Measurements from ENCODE around the gene KCNE4.
"Not testable (repeated sequence)": the region's sequence is repeated elsewhere in the genome, so short reads cannot be mapped to it uniquely, and the experiment has no call there.

KCNE4 gene

DNA sequence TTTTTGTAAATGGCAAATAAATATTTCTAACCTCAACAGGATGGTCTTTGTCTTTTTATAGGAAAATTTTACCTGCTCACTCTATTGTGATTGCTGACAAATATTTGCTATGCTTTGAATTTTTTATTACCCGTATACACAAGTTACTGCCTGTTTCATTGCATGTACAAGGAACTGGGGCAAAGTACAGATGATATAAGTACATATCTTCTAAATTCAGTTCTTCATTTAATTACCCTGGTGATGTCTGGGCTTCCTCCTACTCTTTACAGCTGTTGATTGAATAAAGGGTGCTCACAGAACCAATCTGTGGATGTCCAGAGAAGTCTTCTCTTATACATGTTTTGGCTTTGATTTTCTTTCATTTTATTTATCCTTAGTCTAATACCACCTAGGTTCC is 26.5 kb downstream of the KCNE4 start:
- H3K27ac ChIP-seq (ENCODE audit: low read depth, low read length), result no peak overlapping the region
- H3K9me3 ChIP-seq (ENCODE audit: control insufficient read depth, insufficient read depth, low read length), result no peaks in the 10 kb centered on the region
- no peaks in the 10 kb centered on the region for H3K4me1 ChIP-seq (ENCODE audit: control insufficient read depth, insufficient read depth, low read length)
- H3K27me3 ChIP-seq (ENCODE audit: control insufficient read depth, insufficient read depth, low read length), result no peaks in the 10 kb centered on the region
- H3K4me3 ChIP-seq (ENCODE audit: low read depth, low read length), result no peak overlapping the region
- H3K9ac ChIP-seq (ENCODE audit: low read depth, low read length), result no peak overlapping the region
- no peaks in the 10 kb centered on the region for H3K36me3 ChIP-seq (ENCODE audit: control insufficient read depth, insufficient read depth, low read length)

DNA sequence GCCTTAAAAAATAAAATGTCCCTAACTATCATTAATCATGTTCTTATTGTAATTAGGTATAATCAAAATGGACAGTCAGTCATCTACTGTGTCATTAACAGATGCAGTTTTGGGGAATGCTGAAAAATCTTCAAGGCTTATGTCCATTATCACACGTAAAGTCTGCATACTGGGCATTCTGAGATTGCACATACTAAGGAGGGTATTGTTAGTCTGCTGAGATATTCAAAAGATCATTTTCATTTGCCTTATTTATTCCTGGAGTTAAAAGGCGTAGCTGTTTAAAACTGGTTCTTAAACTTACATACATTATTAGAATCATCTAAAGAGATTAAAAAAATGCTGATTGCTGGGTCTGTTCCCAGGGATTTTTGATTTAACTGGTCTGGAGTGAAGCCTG is 27.4 kb downstream of the KCNE4 start:
- Histone ChIP-seq H3K27me3 (ENCODE audit: control insufficient read depth, insufficient read depth, low read length) (no peaks in the 10 kb centered on the region), H3K9ac (ENCODE audit: low read depth, low read length) (no peak overlapping the region), H3K9me3 (ENCODE audit: control insufficient read depth, insufficient read depth, low read length) (no peaks in the 10 kb centered on the region), H3K4me1 (ENCODE audit: control insufficient read depth, insufficient read depth, low read length) (no peaks in the 10 kb centered on the region), H3K27ac (ENCODE audit: low read depth, low read length) (no peak overlapping the region), H3K4me3 (ENCODE audit: low read depth, low read length) (no peak overlapping the region), H3K36me3 (ENCODE audit: control insufficient read depth, insufficient read depth, low read length) (no peaks in the 10 kb centered on the region)

DNA sequence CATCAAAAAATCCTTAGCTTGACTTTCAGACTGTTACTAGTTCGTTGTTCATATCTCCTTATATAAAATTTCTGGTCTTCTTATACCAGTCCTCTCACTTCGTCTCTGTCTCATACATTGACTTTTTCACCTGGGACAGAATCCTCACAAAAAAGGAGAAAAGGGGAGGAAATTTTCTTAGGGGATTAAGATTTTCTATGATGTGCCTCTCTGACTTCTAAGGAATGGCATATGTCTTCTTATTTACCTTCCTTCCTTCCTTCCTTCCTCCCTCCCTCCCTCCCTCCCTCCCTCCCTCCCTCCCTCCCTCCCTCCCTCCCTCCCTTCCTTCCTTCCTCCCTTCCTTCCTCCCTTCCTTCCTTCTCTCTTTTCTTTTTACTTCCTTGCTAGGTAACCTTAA is 27.9 kb downstream of the KCNE4 start:
- no peak overlapping the region for H3K4me3 ChIP-seq (ENCODE audit: low read depth, low read length)
- H3K9me3 ChIP-seq (ENCODE audit: control insufficient read depth, insufficient read depth, low read length), result no peaks in the 10 kb centered on the region
- H3K4me1 ChIP-seq (ENCODE audit: control insufficient read depth, insufficient read depth, low read length), result no peaks in the 10 kb centered on the region
- no peak overlapping the region for H3K9ac ChIP-seq (ENCODE audit: low read depth, low read length)
- H3K27ac ChIP-seq (ENCODE audit: low read depth, low read length), result no peak overlapping the region
- no peaks in the 10 kb centered on the region for H3K27me3 ChIP-seq (ENCODE audit: control insufficient read depth, insufficient read depth, low read length)
- H3K36me3 ChIP-seq (ENCODE audit: control insufficient read depth, insufficient read depth, low read length), result no peaks in the 10 kb centered on the region

DNA sequence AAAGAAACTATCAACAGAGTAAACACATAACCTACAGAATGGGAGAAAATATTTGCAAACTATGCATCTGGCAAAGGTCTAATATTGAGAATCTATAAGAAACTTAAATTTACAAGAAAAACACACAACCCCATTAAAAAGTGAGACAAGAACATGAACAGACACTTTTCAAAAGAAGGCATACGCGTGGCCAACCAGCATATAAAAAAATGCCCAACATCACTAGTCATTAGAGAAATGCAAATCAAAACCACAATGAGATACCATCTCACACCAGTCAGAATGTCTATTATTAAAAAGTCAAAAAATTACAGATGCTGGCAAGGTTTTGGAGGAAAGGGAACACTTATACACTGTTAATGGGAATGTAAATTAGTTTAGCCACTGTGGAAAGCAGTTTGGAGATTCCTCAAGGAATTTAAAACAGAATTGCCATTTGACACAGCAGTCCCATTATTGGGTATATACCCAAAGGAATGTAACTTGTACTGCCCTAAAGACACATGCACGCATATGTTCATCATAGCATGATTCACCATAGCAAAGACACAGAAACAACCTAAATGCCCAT is 28.9 kb downstream of the KCNE4 start:
- not testable (repeated sequence) for H3K9me3 ChIP-seq (ENCODE audit: control insufficient read depth, insufficient read depth, low read length); H3K27ac ChIP-seq (ENCODE audit: low read depth, low read length); H3K4me1 ChIP-seq (ENCODE audit: control insufficient read depth, insufficient read depth, low read length)

DNA sequence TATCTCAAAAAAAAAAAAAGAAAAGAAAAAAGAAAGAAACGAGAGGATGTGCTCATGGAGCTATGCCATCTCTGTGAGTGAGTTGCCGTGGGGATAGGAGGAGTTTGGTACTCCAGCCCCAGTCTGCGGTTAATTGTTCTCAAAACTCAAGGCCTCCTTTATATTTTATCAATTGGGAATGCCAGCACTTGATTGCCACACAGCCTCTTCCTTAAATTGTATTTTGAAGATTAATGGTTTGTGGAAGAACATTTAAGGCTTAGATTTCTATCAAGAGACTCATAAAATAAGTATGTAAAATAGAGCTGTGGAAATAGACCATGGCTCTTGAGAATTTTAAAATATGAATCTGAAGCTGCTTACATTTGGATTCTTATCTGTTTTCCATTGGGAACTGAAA is 29.8 kb downstream of the KCNE4 start:
- Histone ChIP-seq H3K27me3 (ENCODE audit: control insufficient read depth, insufficient read depth, low read length) (no peaks in the 10 kb centered on the region), H3K4me1 (ENCODE audit: control insufficient read depth, insufficient read depth, low read length) (no peaks in the 10 kb centered on the region), H3K36me3 (ENCODE audit: control insufficient read depth, insufficient read depth, low read length) (no peaks in the 10 kb centered on the region), H3K27ac (ENCODE audit: low read depth, low read length) (no peak overlapping the region), H3K9ac (ENCODE audit: low read depth, low read length) (no peak overlapping the region), H3K9me3 (ENCODE audit: control insufficient read depth, insufficient read depth, low read length) (no peaks in the 10 kb centered on the region), H3K4me3 (ENCODE audit: low read depth, low read length) (no peak overlapping the region)

More for the DNA sequence above, 28.9 kb downstream of the KCNE4 start:
- H3K27me3 ChIP-seq (ENCODE audit: control insufficient read depth, insufficient read depth, low read length); H3K4me3 ChIP-seq (ENCODE audit: low read depth, low read length); H3K9ac ChIP-seq (ENCODE audit: low read depth, low read length); H3K36me3 ChIP-seq (ENCODE audit: control insufficient read depth, insufficient read depth, low read length): not testable (repeated sequence)

DNA sequence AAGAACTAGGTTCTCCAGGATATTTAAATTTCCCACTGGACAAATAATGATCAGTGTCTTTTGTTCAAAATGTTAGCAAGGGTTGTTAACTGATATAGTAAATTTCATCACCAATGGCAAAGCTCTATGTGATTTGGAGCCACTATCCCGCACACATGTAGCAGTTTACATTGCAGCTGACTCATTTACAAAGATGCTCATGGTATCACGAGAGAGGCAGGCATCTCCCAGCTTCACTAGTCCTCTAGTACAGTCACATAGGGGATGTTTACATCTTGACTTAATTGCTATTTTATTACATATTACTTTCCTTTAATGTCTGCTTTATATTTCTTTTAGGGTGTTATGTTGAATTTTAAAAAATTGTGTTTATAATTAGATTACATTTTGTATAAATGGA is 30.7 kb downstream of the KCNE4 start:
- Histone ChIP-seq H3K4me1 (ENCODE audit: control insufficient read depth, insufficient read depth, low read length) (no peaks in the 10 kb centered on the region), H3K9me3 (ENCODE audit: control insufficient read depth, insufficient read depth, low read length) (no peaks in the 10 kb centered on the region), H3K27ac (ENCODE audit: low read depth, low read length) (no peak overlapping the region), H3K4me3 (ENCODE audit: low read depth, low read length) (no peak overlapping the region), H3K9ac (ENCODE audit: low read depth, low read length) (no peak overlapping the region), H3K27me3 (ENCODE audit: control insufficient read depth, insufficient read depth, low read length) (no peaks in the 10 kb centered on the region), H3K36me3 (ENCODE audit: control insufficient read depth, insufficient read depth, low read length) (no peaks in the 10 kb centered on the region)

DNA sequence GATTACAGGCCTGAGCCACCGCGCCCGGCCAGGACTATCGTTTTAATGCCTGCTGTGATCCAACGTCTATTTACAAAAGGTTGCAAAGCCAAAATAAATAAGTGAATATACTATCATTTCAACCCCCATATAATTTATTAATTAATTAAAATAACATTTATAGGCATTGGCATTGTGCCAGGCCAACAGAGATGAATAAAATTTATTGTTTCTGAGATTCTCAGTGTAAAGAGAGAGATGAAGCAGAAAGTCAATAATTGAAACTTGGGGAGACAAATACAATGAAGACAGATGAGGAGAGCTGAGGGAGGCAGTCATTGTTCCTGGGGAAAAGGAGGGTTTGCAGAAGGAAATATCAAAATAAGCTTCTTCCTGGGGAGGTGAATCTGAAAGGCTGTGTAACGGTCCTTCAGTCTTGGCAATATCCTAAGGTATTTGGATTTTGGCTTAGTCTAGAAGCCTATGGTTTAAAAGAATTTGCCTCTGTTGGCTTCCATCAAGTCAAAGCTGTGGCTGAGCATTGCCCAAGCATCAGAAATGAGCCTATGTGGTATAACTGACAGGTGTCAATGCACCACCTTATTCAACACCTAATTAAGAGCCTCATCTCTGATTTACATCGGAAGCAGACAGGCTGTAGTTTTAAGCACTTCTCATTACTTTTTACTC is 31.5 kb downstream of the KCNE4 start:
- H3K9ac ChIP-seq (ENCODE audit: low read depth, low read length), result no peak overlapping the region
- no peak overlapping the region for H3K27ac ChIP-seq (ENCODE audit: low read depth, low read length)
- no peaks in the 10 kb centered on the region for H3K4me1 ChIP-seq (ENCODE audit: control insufficient read depth, insufficient read depth, low read length)
- H3K27me3 ChIP-seq (ENCODE audit: control insufficient read depth, insufficient read depth, low read length), result no peaks in the 10 kb centered on the region
- no peak overlapping the region for H3K4me3 ChIP-seq (ENCODE audit: low read depth, low read length)
- H3K9me3 ChIP-seq (ENCODE audit: control insufficient read depth, insufficient read depth, low read length), result no peaks in the 10 kb centered on the region
- H3K36me3 ChIP-seq (ENCODE audit: control insufficient read depth, insufficient read depth, low read length), result no peaks in the 10 kb centered on the region

DNA sequence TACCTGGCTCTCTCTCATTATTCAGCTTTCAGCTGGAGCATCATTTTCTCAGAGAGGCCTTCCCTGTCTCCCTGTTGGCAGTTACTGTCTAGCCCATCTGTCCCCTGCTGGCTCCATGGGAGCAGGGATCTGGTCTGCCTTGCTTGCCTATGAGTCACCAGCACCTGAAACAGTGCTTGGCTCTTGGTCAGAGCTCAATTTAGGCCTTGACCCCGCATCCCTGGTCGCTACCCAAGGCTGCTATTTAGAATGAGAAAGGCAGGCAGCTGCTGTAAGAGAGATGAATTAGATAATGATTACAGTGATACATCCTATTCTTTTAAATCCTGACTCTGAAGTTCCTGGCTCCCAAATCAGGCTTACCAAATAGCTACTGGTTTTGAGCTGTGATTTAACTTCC is 32.9 kb downstream of the KCNE4 start:
- Histone ChIP-seq H3K27ac (ENCODE audit: low read depth, low read length) (no peak overlapping the region), H3K9me3 (ENCODE audit: control insufficient read depth, insufficient read depth, low read length) (no peaks in the 10 kb centered on the region), H3K4me1 (ENCODE audit: control insufficient read depth, insufficient read depth, low read length) (no peaks in the 10 kb centered on the region), H3K9ac (ENCODE audit: low read depth, low read length) (no peak overlapping the region), H3K27me3 (ENCODE audit: control insufficient read depth, insufficient read depth, low read length) (no peaks in the 10 kb centered on the region), H3K36me3 (ENCODE audit: control insufficient read depth, insufficient read depth, low read length) (no peaks in the 10 kb centered on the region), H3K4me3 (ENCODE audit: low read depth, low read length) (no peak overlapping the region)

DNA sequence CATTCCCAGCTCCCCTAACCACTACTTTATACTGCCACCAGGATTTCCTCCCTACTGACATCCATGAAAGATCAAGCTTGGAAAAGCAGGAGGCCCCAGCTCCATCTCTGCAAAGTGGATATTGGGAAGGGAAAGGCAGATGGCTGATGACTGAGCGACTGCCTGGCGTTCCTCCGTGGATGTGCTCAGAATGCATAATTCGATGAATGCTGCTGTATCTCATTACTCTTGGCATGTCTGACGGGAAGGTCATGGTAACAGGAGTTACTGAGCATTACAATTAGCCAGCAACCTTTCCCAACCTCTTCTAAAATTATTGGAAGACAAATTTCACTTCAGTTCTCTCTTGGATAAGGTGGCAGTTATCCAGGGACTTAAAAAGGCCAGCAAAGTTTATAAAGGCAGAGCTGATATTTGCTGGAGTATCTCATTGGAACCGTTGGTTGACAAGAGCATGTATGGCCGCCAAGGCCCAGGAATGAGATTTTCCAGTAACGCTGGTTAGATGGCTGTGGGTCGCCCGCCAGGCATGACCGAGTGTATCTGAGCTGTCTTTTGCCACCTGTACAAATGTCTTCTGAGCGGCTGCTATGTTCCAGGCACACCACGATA is 34.5 kb downstream of the KCNE4 start:
- H3K27ac ChIP-seq (ENCODE audit: low read depth, low read length), result no peak overlapping the region
- H3K4me1 ChIP-seq (ENCODE audit: control insufficient read depth, insufficient read depth, low read length), result no peaks in the 10 kb centered on the region
- no peak overlapping the region for H3K9ac ChIP-seq (ENCODE audit: low read depth, low read length)
- no peak overlapping the region for H3K4me3 ChIP-seq (ENCODE audit: low read depth, low read length)
- no peaks in the 10 kb centered on the region for H3K27me3 ChIP-seq (ENCODE audit: control insufficient read depth, insufficient read depth, low read length)
- no peaks in the 10 kb centered on the region for H3K36me3 ChIP-seq (ENCODE audit: control insufficient read depth, insufficient read depth, low read length)
- no peaks in the 10 kb centered on the region for H3K9me3 ChIP-seq (ENCODE audit: control insufficient read depth, insufficient read depth, low read length)

DNA sequence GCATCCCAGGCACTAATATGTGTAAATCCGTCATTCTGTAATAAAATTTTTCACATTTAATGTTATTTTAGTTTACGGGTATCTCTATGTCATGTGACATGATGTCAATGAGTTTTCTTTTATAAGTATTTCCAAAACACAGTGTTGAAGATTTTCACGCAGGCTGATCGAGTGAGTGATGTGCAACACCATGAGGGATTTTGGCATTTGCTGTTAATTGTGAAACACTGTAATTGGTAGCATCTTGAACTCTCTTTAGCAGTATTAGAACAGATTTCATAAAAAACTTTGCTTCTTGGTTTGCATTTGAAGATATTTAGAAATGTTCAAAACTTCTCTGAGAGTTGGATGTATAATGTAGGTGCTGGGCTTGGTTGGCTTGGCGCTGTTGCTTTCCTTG is 35.5 kb downstream of the KCNE4 start:
- Histone ChIP-seq H3K27me3 (ENCODE audit: control insufficient read depth, insufficient read depth, low read length) (no peaks in the 10 kb centered on the region), H3K4me3 (ENCODE audit: low read depth, low read length) (no peak overlapping the region), H3K4me1 (ENCODE audit: control insufficient read depth, insufficient read depth, low read length) (no peaks in the 10 kb centered on the region), H3K27ac (ENCODE audit: low read depth, low read length) (no peak overlapping the region), H3K9ac (ENCODE audit: low read depth, low read length) (no peak overlapping the region), H3K9me3 (ENCODE audit: control insufficient read depth, insufficient read depth, low read length) (no peaks in the 10 kb centered on the region), H3K36me3 (ENCODE audit: control insufficient read depth, insufficient read depth, low read length) (no peaks in the 10 kb centered on the region)

DNA sequence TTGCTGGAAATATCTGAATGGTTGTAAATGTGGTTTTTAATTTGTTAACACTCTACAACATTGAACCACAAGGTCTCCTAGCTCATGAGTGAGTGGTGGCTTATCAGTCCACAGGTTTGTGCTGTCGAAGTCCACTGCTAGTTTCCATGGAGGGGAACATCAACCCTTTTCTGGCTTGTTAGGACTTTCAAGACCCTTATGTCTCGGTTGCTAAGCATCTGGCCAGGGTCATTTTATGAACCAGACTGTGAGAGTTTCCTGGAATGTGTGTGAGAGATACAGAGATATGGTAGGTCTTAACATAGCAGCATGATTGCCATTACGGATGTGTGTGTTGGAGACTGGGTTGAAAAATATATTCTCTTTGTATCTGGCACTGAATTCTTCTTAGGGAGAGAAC is 36.9 kb downstream of the KCNE4 start:
- Histone ChIP-seq H3K27ac (ENCODE audit: low read depth, low read length) (no peak overlapping the region), H3K9ac (ENCODE audit: low read depth, low read length) (no peak overlapping the region), H3K36me3 (ENCODE audit: control insufficient read depth, insufficient read depth, low read length) (no peaks in the 10 kb centered on the region), H3K4me3 (ENCODE audit: low read depth, low read length) (no peak overlapping the region), H3K4me1 (ENCODE audit: control insufficient read depth, insufficient read depth, low read length) (peaks cover 5% of the 10 kb centered on the region), H3K9me3 (ENCODE audit: control insufficient read depth, insufficient read depth, low read length) (no peaks in the 10 kb centered on the region), H3K27me3 (ENCODE audit: control insufficient read depth, insufficient read depth, low read length) (no peaks in the 10 kb centered on the region)

All from HUES48 (cell line).